Caco-2 (cell line): ENCODE results near the gene TLCD1. TPM values are rescaled to one million over a fixed set of nuclear protein-coding genes. Genes with fewer than 3 reads are reported as not detected.

Experiments used
- BruUV-seq: library from RNA; stranded (reverse); fragments of 400-500 nt; replicated peaks from 2 replicates; lab custom pipeline; 2021; lab: Mats Ljungman, UMichigan
- CTCF ChIA-PET: fragments of 300-600 bp; sonication (Branson Sonifier 250); formaldehyde crosslinking; loops from one replicate; lab custom pipeline; 2022; ENCODE audit warnings: antibody characterized with exemption; lab: Charles Lee
- POLR2A ChIA-PET: fragments of 300-600 bp; sonication (Branson Sonifier 250); formaldehyde crosslinking; loops from one replicate; lab custom pipeline; 2022; ENCODE audit warnings: antibody characterized with exemption; lab: Charles Lee
- DNase-seq, 2 experiments: peaks; one replicate each; pipeline versions ENCODE4 v3.0.0 to v3.0.0-alpha.2; 2020 to 2022
- H3K27me3 ChIP-seq: replicated peaks from 2 replicates; pipeline ENCODE4 v1.6.0; 2011; ENCODE audit warnings: low read length; ENCODE audit not compliant: control insufficient read depth, insufficient read depth
- H3K36me3 ChIP-seq: 2 replicates; pipeline ENCODE4 v1.5.1; 2011; ENCODE audit warnings: low read length; ENCODE audit not compliant: control insufficient read depth, insufficient read depth
- H3K4me1 ChIP-seq: fragments of 250-450 bp; sonication (Bioruptor Pico); 2 replicates; pipeline ENCODE4 v1.5.1; 2020; ENCODE audit warnings: mild to moderate bottlenecking
- H3K4me3 ChIP-seq: 2 replicates; pipeline ENCODE4 v1.5.1; 2011; ENCODE audit warnings: low read depth, mild to moderate bottlenecking, control low read depth, low read length
- H3K9me3 ChIP-seq: fragments of 250-450 bp; sonication (Bioruptor Pico); 2 replicates; pipeline ENCODE4 v1.5.1; 2020; ENCODE audit warnings: mild to moderate bottlenecking, moderate library complexity
- H3K27ac Mint-ChIP-seq: one replicate; pipeline ENCODE4 v1.8.0; 2022; ENCODE audit warnings: mixed read lengths; ENCODE audit not compliant: unreplicated experiment
- H3K27me3 Mint-ChIP-seq: one replicate; pipeline ENCODE4 v1.8.0; 2022; ENCODE audit warnings: mixed read lengths; ENCODE audit not compliant: insufficient read depth, unreplicated experiment
- H3K36me3 Mint-ChIP-seq: one replicate; pipeline ENCODE4 v1.8.0; 2022; ENCODE audit warnings: mild to moderate bottlenecking, mixed read lengths; ENCODE audit not compliant: insufficient read depth, unreplicated experiment
- H3K4me1 Mint-ChIP-seq: one replicate; pipeline ENCODE4 v1.8.0; 2022; ENCODE audit warnings: low read depth, mixed read lengths; ENCODE audit not compliant: unreplicated experiment
- H3K4me3 Mint-ChIP-seq: one replicate; pipeline ENCODE4 v1.8.0; 2022; ENCODE audit warnings: mild to moderate bottlenecking, moderate library complexity, mixed read lengths; ENCODE audit not compliant: unreplicated experiment
- H3K9me3 Mint-ChIP-seq: one replicate; pipeline ENCODE4 v1.8.0; 2022; ENCODE audit warnings: mixed read lengths; ENCODE audit not compliant: unreplicated experiment
- intact Hi-C: fragments of 100-400 bp; cut with micrococcal nuclease; formaldehyde crosslinking; loops from one replicate; pipeline ENCODE4 v1.10.0; 2022; ENCODE audit not compliant: unreplicated experiment
- total RNA-seq: library from RNA; stranded (reverse); gene quantifications from 2 replicates; pipeline ENCODE4 v1.2.3, GENCODE V29; 2022
- TF ChIP-seq, protein P1 (sequence below), 2 experiments: fragments of 200-600 bp in 1 of 2; IDR thresholded peaks; 1 replicate in 1 of 2; 2 replicates in 1 of 2; pipeline versions ENCODE4 v1.5.1 to v1.8.0; 2011 to 2022; ENCODE audit warnings: antibody characterized with exemption in 1 of 2, control low read depth in 1 of 2, inconsistent platforms in 1 of 2, low read depth in 1 of 2, low read length in 1 of 2, mild to moderate bottlenecking in 1 of 2, moderate library complexity in 1 of 2; ENCODE audit not compliant: insufficient read depth in 1 of 2, severe bottlenecking in 1 of 2, unreplicated experiment in 1 of 2

The TLCD1 gene
- total RNA-seq, 1 experiment from 2014 or later = 37.9 TPM

DNA sequence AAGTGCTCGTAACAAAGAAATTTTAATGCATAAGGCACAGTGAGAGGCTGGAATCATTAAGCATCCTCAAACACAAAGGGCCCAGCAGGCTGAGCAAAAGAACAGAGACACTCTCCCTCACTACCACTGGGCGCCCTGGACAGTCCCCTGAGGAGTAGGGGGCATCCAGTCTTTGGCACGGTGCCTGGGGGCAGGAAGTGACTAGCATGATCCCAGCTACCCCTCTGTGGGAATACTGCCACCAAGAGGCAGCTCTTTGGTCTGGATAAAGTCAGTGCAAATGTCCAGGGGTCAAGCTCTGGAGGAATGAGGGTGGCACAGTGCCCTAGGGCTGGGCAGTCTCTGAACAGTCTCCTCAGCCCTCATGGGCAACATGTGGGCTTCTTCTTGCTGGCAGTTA lies 11.8 kb downstream of the TLCD1 start:
- no peak overlapping the region for H3K4me3 Mint-ChIP-seq
- POLR2A ChIA-PET = no interaction called here
- TF ChIP-seq, protein P1, sequence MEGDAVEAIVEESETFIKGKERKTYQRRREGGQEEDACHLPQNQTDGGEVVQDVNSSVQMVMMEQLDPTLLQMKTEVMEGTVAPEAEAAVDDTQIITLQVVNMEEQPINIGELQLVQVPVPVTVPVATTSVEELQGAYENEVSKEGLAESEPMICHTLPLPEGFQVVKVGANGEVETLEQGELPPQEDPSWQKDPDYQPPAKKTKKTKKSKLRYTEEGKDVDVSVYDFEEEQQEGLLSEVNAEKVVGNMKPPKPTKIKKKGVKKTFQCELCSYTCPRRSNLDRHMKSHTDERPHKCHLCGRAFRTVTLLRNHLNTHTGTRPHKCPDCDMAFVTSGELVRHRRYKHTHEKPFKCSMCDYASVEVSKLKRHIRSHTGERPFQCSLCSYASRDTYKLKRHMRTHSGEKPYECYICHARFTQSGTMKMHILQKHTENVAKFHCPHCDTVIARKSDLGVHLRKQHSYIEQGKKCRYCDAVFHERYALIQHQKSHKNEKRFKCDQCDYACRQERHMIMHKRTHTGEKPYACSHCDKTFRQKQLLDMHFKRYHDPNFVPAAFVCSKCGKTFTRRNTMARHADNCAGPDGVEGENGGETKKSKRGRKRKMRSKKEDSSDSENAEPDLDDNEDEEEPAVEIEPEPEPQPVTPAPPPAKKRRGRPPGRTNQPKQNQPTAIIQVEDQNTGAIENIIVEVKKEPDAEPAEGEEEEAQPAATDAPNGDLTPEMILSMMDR (IDR thresholded peaks at IDR 0.05; ENCODE audit: insufficient read depth in 1 of 2, low read depth in 1 of 2, low read length in 1 of 2, severe bottlenecking in 1 of 2, unreplicated experiment in 1 of 2) = no peak

GRCh38 chr17:28712705-28713415 lies 13.2 kb downstream of the TLCD1 start:
- no peaks in the 10 kb centered on the region for H3K27me3 Mint-ChIP-seq
- no peaks in the 10 kb centered on the region for H3K9me3 ChIP-seq
- intact Hi-C loops = no loop called here
- BruUV-seq = no TSS peak
- peak overlapping the region; percentile 82 for H3K4me3 Mint-ChIP-seq
- no peak overlapping the region for H3K4me3 ChIP-seq
- H3K9me3 Mint-ChIP-seq = no peaks in the 10 kb centered on the region
- DNase-seq = no peak
- POLR2A ChIA-PET = no interaction called here
- peaks cover 23% of the 10 kb centered on the region for H3K36me3 Mint-ChIP-seq
- no peak overlapping the region for H3K27ac Mint-ChIP-seq
- TF ChIP-seq, protein P1 (IDR thresholded peaks at IDR 0.05; ENCODE audit: insufficient read depth in 1 of 2, low read depth in 1 of 2, low read length in 1 of 2, severe bottlenecking in 1 of 2, unreplicated experiment in 1 of 2) = no peak
- peaks cover 11% of the 10 kb centered on the region for H3K4me1 ChIP-seq
- H3K36me3 ChIP-seq = no peaks in the 10 kb centered on the region
- no peaks in the 10 kb centered on the region for H3K27me3 ChIP-seq
- CTCF ChIA-PET = interaction anchor here (0.7 to 0.8 kb wide), 2 partner anchors 14 to 162 kb away, joined by 5 read pairs; no protein-coding TSS in a partner anchor
- H3K4me1 Mint-ChIP-seq = peaks cover 6% of the 10 kb centered on the region

More for the DNA sequence above, 11.8 kb downstream of the TLCD1 start:
- no peaks in the 10 kb centered on the region for H3K27me3 ChIP-seq
- peaks cover 24% of the 10 kb centered on the region for H3K36me3 Mint-ChIP-seq
- peaks cover 20% of the 10 kb centered on the region for H3K4me1 Mint-ChIP-seq
- intact Hi-C loops = no loop called here
- no peak overlapping the region for H3K4me3 ChIP-seq
- H3K36me3 ChIP-seq = no peaks in the 10 kb centered on the region
- no peak overlapping the region for H3K27ac Mint-ChIP-seq
- no peaks in the 10 kb centered on the region for H3K27me3 Mint-ChIP-seq
- DNase-seq = no peak
- H3K4me1 ChIP-seq = peaks cover 17% of the 10 kb centered on the region
- H3K9me3 Mint-ChIP-seq = no peaks in the 10 kb centered on the region
- BruUV-seq = no TSS peak
- H3K9me3 ChIP-seq = no peaks in the 10 kb centered on the region
- CTCF ChIA-PET = no interaction called here

- Histone ChIP-seq H3K27me3 (no peaks in the 10 kb centered on the region), H3K9me3 (no peaks in the 10 kb centered on the region), H3K4me1 (peaks cover 11% of the 10 kb centered on the region), H3K4me3 (no peak overlapping the region), H3K36me3 (no peaks in the 10 kb centered on the region)
- H3K27me3 Mint-ChIP-seq = no peaks in the 10 kb centered on the region
- H3K9me3 Mint-ChIP-seq = no peaks in the 10 kb centered on the region
- peaks cover 6% of the 10 kb centered on the region for H3K4me1 Mint-ChIP-seq
- DNase-seq = peak in 1 of 2 experiments; percentile 35
- ChIA-PET CTCF (interaction anchor here (0.8 kb wide), 1 partner anchor 15 kb away, joined by 5 read pairs; no protein-coding TSS in a partner anchor), POLR2A (no interaction called here)
- intact Hi-C loops = no loop called here
- TF ChIP-seq, protein P1 (IDR thresholded peaks at IDR 0.05; ENCODE audit: insufficient read depth in 1 of 2, low read depth in 1 of 2, low read length in 1 of 2, severe bottlenecking in 1 of 2, unreplicated experiment in 1 of 2) = no peak
- peak overlapping the region; percentile 82 for H3K4me3 Mint-ChIP-seq
- peak overlapping the region; percentile 87 for H3K27ac Mint-ChIP-seq
- no TSS peak for BruUV-seq
- peaks cover 30% of the 10 kb centered on the region for H3K36me3 Mint-ChIP-seq
Observed at GRCh38 chr17:28712032-28712704, 13.9 kb downstream of the TLCD1 start.
